T1000 (cell line): Measurements from ENCODE around the gene YES1.
"Not testable (repeated sequence)": the region's sequence is repeated elsewhere in the genome, so short reads cannot be mapped to it uniquely, and the experiment has no call there.

Experiments used
- DNase-seq: peaks from one replicate; lab custom pipeline; 2025; ENCODE audit warnings: mixed read lengths; lab: John Stamatoyannopoulos, UW

The YES1 gene

GRCh38 chr18:683531-683930 is 128.5 kb downstream of the YES1 start:
- no peak for DNase-seq

- DNase-seq = no peak
Observed at GRCh38 chr18:682833-683232, 129.2 kb downstream of the YES1 start.

GRCh38 chr18:682416-682815 is 129.6 kb downstream of the YES1 start:
- DNase-seq = not testable (repeated sequence)

- no peak for DNase-seq
Observed at GRCh38 chr18:681985-682384, 130.1 kb downstream of the YES1 start.

- DNase-seq = no peak
Observed at GRCh38 chr18:680392-680791, 131.7 kb downstream of the YES1 start.

GRCh38 chr18:679516-679915 is 132.5 kb downstream of the YES1 start:
- DNase-seq = no peak

- DNase-seq = no peak
Observed at GRCh38 chr18:678482-679182, 133.4 kb downstream of the YES1 start.

- DNase-seq = no peak
Observed at GRCh38 chr18:677951-678381, 134.1 kb downstream of the YES1 start.

- DNase-seq = no peak
Observed at GRCh38 chr18:677145-677544, 134.9 kb downstream of the YES1 start.

- no peak for DNase-seq
Observed at GRCh38 chr18:676736-677135, 135.3 kb downstream of the YES1 start.

GRCh38 chr18:676069-676468 is 136.0 kb downstream of the YES1 start:
- no peak for DNase-seq

GRCh38 chr18:675307-675706 is 136.7 kb downstream of the YES1 start:
- DNase-seq = no peak

- DNase-seq = no peak
Observed at GRCh38 chr18:673769-674168, 138.3 kb downstream of the YES1 start.

GRCh38 chr18:673317-673716 is 138.7 kb downstream of the YES1 start:
- DNase-seq = no peak
